CD4-positive, alpha-beta T cell (primary cell): ENCODE data around the gene HOMER1. TPM values are rescaled to one million over a fixed set of nuclear protein-coding genes. Genes with fewer than 3 reads are reported as not detected.

Experiments
- ATAC-seq: fragments of 200-7000 bp; cut with Tn5 transposase; one replicate; pipeline ENCODE4 v1.10.0; 2022; ENCODE audit warnings: mild to moderate bottlenecking; ENCODE audit not compliant: poor library complexity
- CTCF ChIA-PET: fragments of 350-600 bp; sonication (Branson Sonifier 250); formaldehyde crosslinking; loops from one replicate; lab custom pipeline; 2021; ENCODE audit warnings: antibody characterized with exemption, inconsistent platforms; lab: Charles Lee
- POLR2A ChIA-PET: fragments of 350-600 bp; sonication (Branson Sonifier 250); formaldehyde crosslinking; loops from one replicate; lab custom pipeline; 2021; ENCODE audit warnings: antibody characterized with exemption, inconsistent platforms; lab: Charles Lee
- DNase-seq, 14 experiments: peaks; one replicate each; pipeline ENCODE4 v3.0.0-alpha.2; 2013 to 2020; ENCODE audit warnings: mixed read lengths in 2 of 14
- H3K27ac ChIP-seq, 2 donors: one replicate each; pipeline versions ENCODE4 v1.5.1 to v1.7.0; 2013; ENCODE audit warnings: low read length in 2 of 2, low read depth in 1 of 2, mild to moderate bottlenecking in 1 of 2
- H3K27me3 ChIP-seq, 2 experiments: 1 replicate in 1 of 2; 2 replicates in 1 of 2; pipeline versions ENCODE4 v1.6.1 to v1.7.0; 2013; ENCODE audit warnings: low read length in 2 of 2, control low read depth in 1 of 2, mild to moderate bottlenecking in 1 of 2, moderate library complexity in 1 of 2; ENCODE audit not compliant: insufficient read depth in 2 of 2, control insufficient read depth in 1 of 2
- H3K36me3 ChIP-seq: one replicate; pipeline ENCODE4 v1.6.1; 2013; ENCODE audit warnings: low read length, control low read depth; ENCODE audit not compliant: insufficient read depth
- H3K4me1 ChIP-seq: one replicate; pipeline ENCODE4 v1.6.1; 2013; ENCODE audit warnings: low read length, control low read depth; ENCODE audit not compliant: insufficient read depth
- H3K4me3 ChIP-seq: one replicate; pipeline ENCODE4 v1.5.1; 2013; ENCODE audit warnings: mild to moderate bottlenecking, low read length, moderate library complexity
- H3K9me3 ChIP-seq, 2 experiments: 1 replicate in 1 of 2; 2 replicates in 1 of 2; pipeline versions ENCODE4 v1.6.1 to v1.7.0; 2013; ENCODE audit warnings: low read length in 2 of 2, mild to moderate bottlenecking in 2 of 2, control low read depth in 1 of 2, moderate library complexity in 1 of 2; ENCODE audit not compliant: control insufficient read depth in 1 of 2, insufficient read depth in 1 of 2
- H3K27ac Mint-ChIP-seq: one replicate; pipeline ENCODE4 v1.8.0; 2020; ENCODE audit warnings: mixed read lengths
- H3K27me3 Mint-ChIP-seq: one replicate; pipeline ENCODE4 v1.8.0; 2021; ENCODE audit warnings: mixed read lengths
- H3K36me3 Mint-ChIP-seq: one replicate; pipeline ENCODE4 v1.8.0; 2021; ENCODE audit warnings: low read depth, mixed read lengths
- H3K4me1 Mint-ChIP-seq: one replicate; pipeline ENCODE4 v1.8.0; 2021; ENCODE audit warnings: low read depth, mixed read lengths
- H3K4me3 Mint-ChIP-seq: one replicate; pipeline ENCODE4 v1.8.0; 2020; ENCODE audit warnings: mild to moderate bottlenecking, mixed read lengths
- H3K9me3 Mint-ChIP-seq: one replicate; pipeline ENCODE4 v1.8.0; 2020; ENCODE audit warnings: mixed read lengths
- intact Hi-C, 2 experiments: fragments of 100-400 bp; cut with DNase I in 1 of 2; cut with micrococcal nuclease in 1 of 2; formaldehyde crosslinking; loops; one replicate each; pipeline versions ENCODE4 v1.15.1 to v1.9.0; 2023 to 2025; cut with DNase I, micrococcal nuclease
- total RNA-seq, 174 experiments: library from RNA in 2 of 174; stranded (reverse) in 2 of 174; gene quantifications; one replicate each; pipeline ENCODE4 v1.2.3 and lab custom pipeline; 2021 to 2026
- TF ChIP-seq, protein P1 (sequence below): fragments of 200-600 bp; IDR thresholded peaks from one replicate; pipeline ENCODE4 v1.8.0; 2022; ENCODE audit warnings: antibody characterized with exemption, mild to moderate bottlenecking

Gene HOMER1
- total RNA-seq, 2 experiments from 2014 or later, result 2.1 TPM

DNA sequence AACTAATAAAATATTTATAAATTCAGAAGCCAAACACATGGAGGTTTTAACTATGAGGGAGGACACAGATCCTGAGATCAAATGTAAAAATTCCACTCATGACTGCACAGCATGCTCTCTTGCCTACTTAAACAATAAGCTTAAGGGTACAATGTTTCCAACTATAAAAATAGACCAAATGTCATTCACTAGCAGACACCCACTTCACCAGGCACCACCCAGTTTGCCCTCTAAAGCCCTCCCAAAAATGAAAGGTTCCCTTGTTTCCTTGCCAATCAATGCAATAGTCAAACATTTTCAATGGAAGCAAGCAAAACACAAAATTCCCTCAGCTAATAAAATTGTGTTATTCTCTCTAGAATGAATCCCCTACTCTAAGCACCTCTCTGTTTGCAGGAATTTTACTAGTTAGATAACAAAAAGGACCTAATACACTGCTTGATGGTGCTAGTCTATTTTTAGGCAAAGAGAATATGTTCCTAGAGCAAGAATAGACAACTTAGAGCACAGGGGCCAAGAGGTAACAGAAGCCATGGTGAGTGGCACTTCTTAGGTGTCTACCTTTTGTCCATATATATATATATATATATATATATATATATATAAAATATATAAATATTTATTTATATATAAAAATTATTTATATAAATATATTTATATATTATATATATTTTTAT, 135.3 kb downstream of the HOMER1 start:
- H3K4me3 ChIP-seq, result no peak overlapping the region
- ChIA-PET CTCF (interaction anchor here (0.7 kb wide), 1 partner anchor 763 kb away, joined by 4 read pairs; no protein-coding TSS in a partner anchor), POLR2A (no interaction called here)
- Mint-ChIP-seq H3K4me1 (no peaks in the 10 kb centered on the region), H3K9me3 (peaks cover 8% of the 10 kb centered on the region), H3K27ac (no peak overlapping the region), H3K27me3 (no peaks in the 10 kb centered on the region), H3K36me3 (peaks cover 16% of the 10 kb centered on the region), H3K4me3 (no peak overlapping the region)
- H3K27me3 ChIP-seq, result no peaks in the 10 kb centered on the region
- H3K36me3 ChIP-seq, result no peaks in the 10 kb centered on the region
- H3K27ac ChIP-seq, result no peak overlapping the region
- intact Hi-C loops, result no loop called here
- H3K4me1 ChIP-seq, result no peaks in the 10 kb centered on the region
- peaks cover 16 to 17% of the 10 kb centered on the region in 2 experiments for H3K9me3 ChIP-seq
- ATAC-seq (no peak), DNase-seq (no peak)
- TF ChIP-seq, protein P1, sequence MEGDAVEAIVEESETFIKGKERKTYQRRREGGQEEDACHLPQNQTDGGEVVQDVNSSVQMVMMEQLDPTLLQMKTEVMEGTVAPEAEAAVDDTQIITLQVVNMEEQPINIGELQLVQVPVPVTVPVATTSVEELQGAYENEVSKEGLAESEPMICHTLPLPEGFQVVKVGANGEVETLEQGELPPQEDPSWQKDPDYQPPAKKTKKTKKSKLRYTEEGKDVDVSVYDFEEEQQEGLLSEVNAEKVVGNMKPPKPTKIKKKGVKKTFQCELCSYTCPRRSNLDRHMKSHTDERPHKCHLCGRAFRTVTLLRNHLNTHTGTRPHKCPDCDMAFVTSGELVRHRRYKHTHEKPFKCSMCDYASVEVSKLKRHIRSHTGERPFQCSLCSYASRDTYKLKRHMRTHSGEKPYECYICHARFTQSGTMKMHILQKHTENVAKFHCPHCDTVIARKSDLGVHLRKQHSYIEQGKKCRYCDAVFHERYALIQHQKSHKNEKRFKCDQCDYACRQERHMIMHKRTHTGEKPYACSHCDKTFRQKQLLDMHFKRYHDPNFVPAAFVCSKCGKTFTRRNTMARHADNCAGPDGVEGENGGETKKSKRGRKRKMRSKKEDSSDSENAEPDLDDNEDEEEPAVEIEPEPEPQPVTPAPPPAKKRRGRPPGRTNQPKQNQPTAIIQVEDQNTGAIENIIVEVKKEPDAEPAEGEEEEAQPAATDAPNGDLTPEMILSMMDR, result no peak

DNA sequence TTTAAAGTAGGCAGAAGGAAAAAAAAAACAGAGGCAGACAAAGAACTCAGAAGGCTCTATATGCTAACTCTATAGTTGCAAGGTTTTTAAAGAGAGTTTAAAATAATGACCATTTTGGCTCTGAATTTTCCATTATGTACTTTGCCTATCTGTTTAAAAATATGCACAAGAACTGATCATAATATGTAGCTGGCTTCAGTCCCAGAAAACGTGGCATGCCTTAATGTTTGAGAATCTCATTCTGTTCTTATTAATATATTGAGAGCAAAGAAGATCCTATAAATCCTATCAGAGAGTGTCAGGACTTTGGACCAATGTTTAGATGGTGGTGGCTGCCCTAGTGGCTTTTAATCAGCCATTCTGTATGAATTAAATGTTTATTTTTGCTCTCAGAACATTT, 156.5 kb downstream of the HOMER1 start:
- Mint-ChIP-seq H3K9me3 (no peaks in the 10 kb centered on the region), H3K27ac (no peak overlapping the region), H3K4me1 (no peaks in the 10 kb centered on the region), H3K36me3 (no peaks in the 10 kb centered on the region), H3K4me3 (no peak overlapping the region), H3K27me3 (peaks cover 10% of the 10 kb centered on the region)
- no peak for DNase-seq
- no peak for ATAC-seq
- H3K4me1 ChIP-seq, result no peaks in the 10 kb centered on the region
- TF ChIP-seq, protein P1, result no peak
- intact Hi-C loops, result no loop called here
- H3K27ac ChIP-seq, result no peak overlapping the region
- no peaks in the 10 kb centered on the region for H3K36me3 ChIP-seq
- ChIA-PET POLR2A (no interaction called here), CTCF (no interaction called here)
- H3K27me3 ChIP-seq, result no peaks in the 10 kb centered on the region
- peaks cover 0 to 6% of the 10 kb centered on the region in 2 experiments for H3K9me3 ChIP-seq
- no peak overlapping the region for H3K4me3 ChIP-seq

DNA sequence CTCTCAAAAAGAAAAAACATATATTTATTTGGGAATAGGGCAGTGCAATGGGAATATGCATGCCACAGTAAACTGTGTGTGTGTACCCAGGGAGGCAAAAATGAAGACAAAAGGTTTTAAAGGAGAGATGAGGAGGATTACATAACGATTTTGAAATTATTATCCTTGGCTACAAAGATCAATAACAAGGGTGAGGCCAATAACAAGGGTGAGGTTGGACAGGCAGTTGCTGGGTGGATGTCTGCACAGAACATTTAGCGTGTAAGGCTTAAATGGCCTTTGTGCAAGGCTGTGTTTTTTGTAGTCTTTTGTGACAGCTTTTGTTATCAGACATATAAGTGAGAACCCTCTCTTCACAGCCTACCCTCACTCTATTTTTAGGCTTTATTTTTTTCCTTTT, 164.1 kb downstream of the HOMER1 start:
- H3K4me3 Mint-ChIP-seq, result no peak overlapping the region
- no peaks in the 10 kb centered on the region for H3K9me3 Mint-ChIP-seq
- TF ChIP-seq, protein P1, result no peak
- ATAC-seq, result no peak
- intact Hi-C loops, result no loop called here
- no peak for DNase-seq
- no peaks in the 10 kb centered on the region for H3K36me3 Mint-ChIP-seq
- Histone ChIP-seq H3K9me3 (no peaks in the 10 kb centered on the region), H3K4me3 (no peak overlapping the region), H3K4me1 (no peaks in the 10 kb centered on the region), H3K27me3 (no peaks in the 10 kb centered on the region), H3K36me3 (no peaks in the 10 kb centered on the region), H3K27ac (no peak overlapping the region)
- H3K4me1 Mint-ChIP-seq, result no peaks in the 10 kb centered on the region
- ChIA-PET POLR2A (no interaction called here), CTCF (no interaction called here)
- no peak overlapping the region for H3K27ac Mint-ChIP-seq
- H3K27me3 Mint-ChIP-seq, result no peaks in the 10 kb centered on the region
